ENCODE measurements around the gene HINFP. TPM values are rescaled to one million over a fixed set of nuclear protein-coding genes. Genes with fewer than 3 reads are reported as not detected.

HINFP gene
- total RNA-seq, 1 donor from 2014 or later = 35.9 TPM

Other genes starting within 250 kb of the HINFP start
- 0.06 TPM for gene CXCR5, start 237.7 kb upstream of the HINFP start, total RNA-seq
- gene BCL9L, start 195.7 kb upstream of the HINFP start, total RNA-seq = 107 TPM
- gene UPK2, start 165.3 kb upstream of the HINFP start, total RNA-seq = not detected
- not detected for gene FOXR1, start 149.8 kb upstream of the HINFP start, total RNA-seq
- gene CENATAC, start 123.4 kb upstream of the HINFP start, total RNA-seq = 23.2 TPM
- gene RPS25, start 103.2 kb upstream of the HINFP start, total RNA-seq = 662 TPM
- gene TRAPPC4, start 102.8 kb upstream of the HINFP start, total RNA-seq = 82.6 TPM
- 64.3 TPM for gene SLC37A4, start 90.7 kb upstream of the HINFP start, total RNA-seq
- gene HYOU1, start 64.4 kb upstream of the HINFP start, total RNA-seq = 201 TPM
- gene VPS11, start 53.8 kb upstream of the HINFP start, total RNA-seq = 33.4 TPM
- gene HMBS, start 36.7 kb upstream of the HINFP start, total RNA-seq = 12.3 TPM
- 65.9 TPM for gene DPAGT1, start 19.7 kb upstream of the HINFP start, total RNA-seq
- 21.9 TPM for gene C2CD2L, start 14.2 kb upstream of the HINFP start, total RNA-seq
- 0.17 TPM for gene ABCG4, start 27.5 kb downstream of the HINFP start, total RNA-seq
- gene NLRX1, start 47.1 kb downstream of the HINFP start, total RNA-seq = 24.6 TPM
- 107 TPM for gene NHERF4, start 63.9 kb downstream of the HINFP start, total RNA-seq
- 15.6 TPM for gene CBL, start 84.8 kb downstream of the HINFP start, total RNA-seq
- gene MCAM, start 195.6 kb downstream of the HINFP start, total RNA-seq = 130 TPM
- 36.4 TPM for gene RNF26, start 212.9 kb downstream of the HINFP start, total RNA-seq
- gene C1QTNF5, start 219.3 kb downstream of the HINFP start, total RNA-seq = 32.9 TPM
- not detected for gene MFRP, start 225.1 kb downstream of the HINFP start, total RNA-seq

Data from mucosa of gallbladder (tissue), 1 donor.